ENCODE measurements around the gene MALT1.
"Not testable (repeated sequence)": the region's sequence is repeated elsewhere in the genome, so short reads cannot be mapped to it uniquely, and the experiment has no call there.

The MALT1 gene

DNA sequence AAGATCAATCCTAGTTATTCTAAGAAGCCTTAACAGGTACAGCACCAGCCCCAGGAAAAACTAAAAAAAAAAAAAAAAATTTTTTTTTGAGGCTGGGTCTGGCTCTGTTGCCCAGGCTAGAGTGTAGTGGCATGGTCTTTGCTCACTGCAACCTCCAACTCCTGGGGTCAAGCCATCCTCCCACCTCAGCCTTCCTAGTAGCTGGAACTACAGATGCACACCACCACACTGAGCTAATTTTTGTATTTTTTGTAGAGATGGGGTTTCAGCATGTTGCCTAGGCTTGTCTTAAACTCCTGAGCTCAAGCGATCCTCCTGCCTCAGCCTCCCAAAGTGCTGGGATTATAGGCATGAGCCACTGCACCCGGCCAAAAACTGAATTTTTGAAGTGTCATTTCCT, 32.0 kb upstream of the MALT1 start:
- Histone ChIP-seq H3K9me3 (ENCODE audit: control insufficient read depth in 2 of 2, low read length in 2 of 2) (no peaks in the 10 kb centered on the region), H3K27ac (ENCODE audit: low read depth in 2 of 2, low read length in 2 of 2) (no peak overlapping the region), H3K9ac (ENCODE audit: low read depth in 1 of 2, low read length in 2 of 2) (no peak overlapping the region), H3K27me3 (ENCODE audit: control insufficient read depth in 2 of 2, insufficient read depth in 2 of 2, low read length in 2 of 2) (no peaks in the 10 kb centered on the region), H3K36me3 (ENCODE audit: control insufficient read depth in 2 of 2, insufficient read depth in 2 of 2, low read length in 2 of 2) (no peaks in the 10 kb centered on the region), H3K4me3 (ENCODE audit: low read length in 2 of 2) (no peak overlapping the region), H3K4me1 (ENCODE audit: control insufficient read depth in 2 of 2, insufficient read depth in 2 of 2, low read length in 2 of 2) (no peaks in the 10 kb centered on the region)

- no peak overlapping the region for H3K27ac ChIP-seq (ENCODE audit: low read depth in 2 of 2, low read length in 2 of 2)
- H3K27me3 ChIP-seq (ENCODE audit: control insufficient read depth in 2 of 2, insufficient read depth in 2 of 2, low read length in 2 of 2), result no peaks in the 10 kb centered on the region
- no peak overlapping the region for H3K9ac ChIP-seq (ENCODE audit: low read depth in 1 of 2, low read length in 2 of 2)
- no peaks in the 10 kb centered on the region for H3K36me3 ChIP-seq (ENCODE audit: control insufficient read depth in 2 of 2, insufficient read depth in 2 of 2, low read length in 2 of 2)
- no peaks in the 10 kb centered on the region for H3K4me1 ChIP-seq (ENCODE audit: control insufficient read depth in 2 of 2, insufficient read depth in 2 of 2, low read length in 2 of 2)
- no peaks in the 10 kb centered on the region for H3K9me3 ChIP-seq (ENCODE audit: control insufficient read depth in 2 of 2, low read length in 2 of 2)
- no peak overlapping the region for H3K4me3 ChIP-seq (ENCODE audit: low read length in 2 of 2)
Observed at GRCh38 chr18:58639751-58640427, 31.4 kb upstream of the MALT1 start.

DNA sequence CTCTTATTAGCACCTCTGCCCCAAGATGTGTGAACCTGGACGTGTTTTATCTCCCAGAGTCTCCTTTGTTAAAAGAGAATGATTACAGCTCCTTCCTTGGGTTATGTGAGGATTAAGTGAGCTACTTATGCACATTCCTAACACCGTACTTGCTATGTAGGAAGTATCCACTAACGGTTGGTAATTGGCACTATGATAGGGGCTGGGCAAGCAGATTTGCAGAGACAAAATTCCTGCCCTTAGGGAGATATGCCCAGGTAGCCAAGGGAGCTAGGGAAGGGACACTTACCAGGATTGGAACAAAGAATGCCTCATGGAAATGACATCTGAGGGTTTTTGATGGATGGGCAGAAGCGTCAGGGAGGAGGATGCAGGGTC, 30.8 kb upstream of the MALT1 start:
- Histone ChIP-seq H3K36me3 (ENCODE audit: control insufficient read depth in 2 of 2, insufficient read depth in 2 of 2, low read length in 2 of 2) (no peaks in the 10 kb centered on the region), H3K27me3 (ENCODE audit: control insufficient read depth in 2 of 2, insufficient read depth in 2 of 2, low read length in 2 of 2) (no peaks in the 10 kb centered on the region), H3K9ac (ENCODE audit: low read depth in 1 of 2, low read length in 2 of 2) (no peak overlapping the region), H3K9me3 (ENCODE audit: control insufficient read depth in 2 of 2, low read length in 2 of 2) (no peaks in the 10 kb centered on the region), H3K4me3 (ENCODE audit: low read length in 2 of 2) (no peak overlapping the region), H3K27ac (ENCODE audit: low read depth in 2 of 2, low read length in 2 of 2) (no peak overlapping the region), H3K4me1 (ENCODE audit: control insufficient read depth in 2 of 2, insufficient read depth in 2 of 2, low read length in 2 of 2) (no peaks in the 10 kb centered on the region)

DNA sequence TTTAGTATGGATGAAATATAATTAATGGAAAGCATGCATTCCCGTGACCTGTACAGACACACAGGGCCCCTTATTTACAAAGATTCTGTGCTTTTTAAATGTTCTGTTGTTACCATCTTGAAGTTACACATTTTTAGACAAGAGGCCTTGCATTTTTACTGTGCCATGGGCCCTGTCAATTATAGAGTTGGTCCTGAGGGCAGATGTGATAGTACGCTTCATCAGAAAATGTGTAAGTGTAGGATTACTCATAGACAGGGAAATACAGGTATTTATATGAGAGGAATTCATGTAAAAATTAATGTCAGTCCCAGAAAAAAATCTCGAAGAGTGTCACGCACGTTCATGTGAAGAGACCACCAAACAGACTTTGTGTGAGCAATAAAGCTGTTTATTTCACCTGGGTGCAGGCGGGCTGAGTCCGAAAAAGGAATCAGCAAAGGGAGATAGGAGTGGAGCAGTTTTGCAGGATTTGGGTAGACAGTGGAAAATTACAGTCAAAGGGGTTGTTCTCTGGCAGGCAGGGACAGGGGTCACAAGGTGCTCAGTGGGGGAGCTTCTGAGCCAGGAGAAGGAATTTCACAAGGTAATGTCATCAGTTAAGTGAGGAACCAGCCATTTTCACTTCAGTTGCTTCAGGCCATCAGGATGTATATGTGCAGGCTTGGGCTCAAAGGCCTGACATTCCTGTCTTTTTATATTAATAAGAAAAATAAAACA, 30.2 kb upstream of the MALT1 start:
- no peaks in the 10 kb centered on the region for H3K27me3 ChIP-seq (ENCODE audit: control insufficient read depth in 2 of 2, insufficient read depth in 2 of 2, low read length in 2 of 2)
- no peaks in the 10 kb centered on the region for H3K9me3 ChIP-seq (ENCODE audit: control insufficient read depth in 2 of 2, low read length in 2 of 2)
- no peaks in the 10 kb centered on the region for H3K36me3 ChIP-seq (ENCODE audit: control insufficient read depth in 2 of 2, insufficient read depth in 2 of 2, low read length in 2 of 2)
- H3K4me3 ChIP-seq (ENCODE audit: low read length in 2 of 2), result no peak overlapping the region
- no peaks in the 10 kb centered on the region for H3K4me1 ChIP-seq (ENCODE audit: control insufficient read depth in 2 of 2, insufficient read depth in 2 of 2, low read length in 2 of 2)
- no peak overlapping the region for H3K27ac ChIP-seq (ENCODE audit: low read depth in 2 of 2, low read length in 2 of 2)
- H3K9ac ChIP-seq (ENCODE audit: low read depth in 1 of 2, low read length in 2 of 2), result no peak overlapping the region

DNA sequence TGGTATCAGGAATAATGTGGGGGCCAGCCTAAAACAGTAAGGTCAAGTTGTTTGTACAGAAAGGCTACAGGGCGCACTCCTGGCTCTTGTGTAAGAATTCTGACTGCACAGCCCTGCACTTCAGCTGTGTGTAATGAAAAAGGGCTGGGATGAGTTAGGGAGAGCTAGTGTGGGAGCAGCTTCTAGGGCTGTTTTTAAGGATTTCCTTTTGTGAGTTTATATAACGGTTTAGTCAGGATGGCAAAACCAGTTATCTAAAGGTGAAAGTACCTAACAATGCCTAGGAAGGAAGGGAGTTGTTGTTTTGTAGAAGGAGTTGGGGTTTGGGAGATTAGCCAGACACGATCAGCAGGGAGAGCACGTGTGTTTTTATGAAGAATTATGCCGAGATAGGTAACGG, 27.7 kb upstream of the MALT1 start:
- not testable (repeated sequence) for H3K27me3 ChIP-seq (ENCODE audit: control insufficient read depth in 2 of 2, insufficient read depth in 2 of 2, low read length in 2 of 2); H3K9ac ChIP-seq (ENCODE audit: low read depth in 1 of 2, low read length in 2 of 2); H3K27ac ChIP-seq (ENCODE audit: low read depth in 2 of 2, low read length in 2 of 2); H3K4me1 ChIP-seq (ENCODE audit: control insufficient read depth in 2 of 2, insufficient read depth in 2 of 2, low read length in 2 of 2); H3K9me3 ChIP-seq (ENCODE audit: control insufficient read depth in 2 of 2, low read length in 2 of 2); H3K4me3 ChIP-seq (ENCODE audit: low read length in 2 of 2); H3K36me3 ChIP-seq (ENCODE audit: control insufficient read depth in 2 of 2, insufficient read depth in 2 of 2, low read length in 2 of 2)

GRCh38 chr18:58645398-58645797, 25.9 kb upstream of the MALT1 start:
- Histone ChIP-seq H3K27me3 (ENCODE audit: control insufficient read depth in 2 of 2, insufficient read depth in 2 of 2, low read length in 2 of 2) (no peaks in the 10 kb centered on the region), H3K9ac (ENCODE audit: low read depth in 1 of 2, low read length in 2 of 2) (no peak overlapping the region), H3K4me3 (ENCODE audit: low read length in 2 of 2) (no peak overlapping the region)

DNA sequence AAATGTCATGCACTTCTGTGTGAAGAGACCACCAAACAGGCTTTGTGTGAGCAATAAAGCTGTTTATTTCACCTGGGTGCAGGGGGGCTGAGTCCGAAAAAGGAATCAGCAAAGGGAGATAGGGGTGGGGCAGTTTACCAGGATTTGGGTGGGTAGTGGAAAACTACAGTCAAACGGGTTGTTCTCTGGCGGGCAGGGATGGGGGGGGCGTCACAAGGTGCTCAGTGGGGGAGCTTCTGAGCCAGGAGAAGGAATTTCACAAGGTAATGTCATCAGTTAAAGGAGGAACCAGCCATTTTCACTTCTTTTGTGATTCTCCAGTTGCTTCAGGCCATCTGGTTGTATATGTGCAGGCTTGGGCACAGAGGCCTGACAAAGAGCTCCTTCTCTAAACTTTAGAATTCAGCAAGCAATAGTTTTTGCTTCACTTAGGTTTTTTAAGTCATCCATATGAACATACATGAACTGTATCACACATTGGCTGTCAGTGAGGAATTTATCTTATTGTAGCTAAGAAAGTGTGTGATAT, 24.9 kb upstream of the MALT1 start:
- no peaks in the 10 kb centered on the region for H3K27me3 ChIP-seq (ENCODE audit: control insufficient read depth in 2 of 2, insufficient read depth in 2 of 2, low read length in 2 of 2)
- H3K4me3 ChIP-seq (ENCODE audit: low read length in 2 of 2), result no peak overlapping the region
- no peak overlapping the region for H3K9ac ChIP-seq (ENCODE audit: low read depth in 1 of 2, low read length in 2 of 2)
- H3K4me1 ChIP-seq (ENCODE audit: control insufficient read depth in 2 of 2, insufficient read depth in 2 of 2, low read length in 2 of 2), result no peaks in the 10 kb centered on the region
- H3K27ac ChIP-seq (ENCODE audit: low read depth in 2 of 2, low read length in 2 of 2), result no peak overlapping the region
- no peaks in the 10 kb centered on the region for H3K9me3 ChIP-seq (ENCODE audit: control insufficient read depth in 2 of 2, low read length in 2 of 2)
- no peaks in the 10 kb centered on the region for H3K36me3 ChIP-seq (ENCODE audit: control insufficient read depth in 2 of 2, insufficient read depth in 2 of 2, low read length in 2 of 2)

More at GRCh38 chr18:58645398-58645797, 25.9 kb upstream of the MALT1 start:
- Histone ChIP-seq H3K9me3 (ENCODE audit: control insufficient read depth in 2 of 2, low read length in 2 of 2) (no peaks in the 10 kb centered on the region), H3K4me1 (ENCODE audit: control insufficient read depth in 2 of 2, insufficient read depth in 2 of 2, low read length in 2 of 2) (no peaks in the 10 kb centered on the region), H3K36me3 (ENCODE audit: control insufficient read depth in 2 of 2, insufficient read depth in 2 of 2, low read length in 2 of 2) (no peaks in the 10 kb centered on the region), H3K27ac (ENCODE audit: low read depth in 2 of 2, low read length in 2 of 2) (no peak overlapping the region)

- Histone ChIP-seq H3K4me3 (ENCODE audit: low read length in 2 of 2) (no peak overlapping the region), H3K4me1 (ENCODE audit: control insufficient read depth in 2 of 2, insufficient read depth in 2 of 2, low read length in 2 of 2) (no peaks in the 10 kb centered on the region), H3K9ac (ENCODE audit: low read depth in 1 of 2, low read length in 2 of 2) (no peak overlapping the region), H3K27me3 (ENCODE audit: control insufficient read depth in 2 of 2, insufficient read depth in 2 of 2, low read length in 2 of 2) (no peaks in the 10 kb centered on the region), H3K9me3 (ENCODE audit: control insufficient read depth in 2 of 2, low read length in 2 of 2) (no peaks in the 10 kb centered on the region), H3K36me3 (ENCODE audit: control insufficient read depth in 2 of 2, insufficient read depth in 2 of 2, low read length in 2 of 2) (no peaks in the 10 kb centered on the region), H3K27ac (ENCODE audit: low read depth in 2 of 2, low read length in 2 of 2) (no peak overlapping the region)
Observed at GRCh38 chr18:58649966-58650816, 21.1 kb upstream of the MALT1 start.

DNA sequence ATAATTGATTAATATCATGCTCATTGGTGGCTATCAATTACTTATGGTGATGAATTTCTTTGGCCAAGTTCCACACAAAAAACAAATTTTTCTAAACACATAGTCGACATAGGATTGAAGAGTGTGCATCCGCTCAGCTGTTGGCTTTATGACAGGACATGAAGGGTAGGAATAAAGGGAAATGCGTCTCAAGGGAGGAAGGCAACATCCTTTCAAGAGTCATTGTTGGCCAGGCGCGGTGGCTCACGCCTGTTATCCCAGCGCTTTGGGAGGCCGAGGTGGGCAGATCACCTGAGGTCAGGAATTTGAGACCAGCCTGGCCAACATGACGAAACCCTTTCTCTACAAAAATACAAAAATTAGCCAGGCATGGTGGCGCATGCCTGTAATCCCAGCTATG, 20.4 kb upstream of the MALT1 start:
- not testable (repeated sequence) for H3K27me3 ChIP-seq (ENCODE audit: control insufficient read depth in 2 of 2, insufficient read depth in 2 of 2, low read length in 2 of 2); H3K27ac ChIP-seq (ENCODE audit: low read depth in 2 of 2, low read length in 2 of 2); H3K9ac ChIP-seq (ENCODE audit: low read depth in 1 of 2, low read length in 2 of 2); H3K4me3 ChIP-seq (ENCODE audit: low read length in 2 of 2); H3K36me3 ChIP-seq (ENCODE audit: control insufficient read depth in 2 of 2, insufficient read depth in 2 of 2, low read length in 2 of 2); H3K4me1 ChIP-seq (ENCODE audit: control insufficient read depth in 2 of 2, insufficient read depth in 2 of 2, low read length in 2 of 2); H3K9me3 ChIP-seq (ENCODE audit: control insufficient read depth in 2 of 2, low read length in 2 of 2)

DNA sequence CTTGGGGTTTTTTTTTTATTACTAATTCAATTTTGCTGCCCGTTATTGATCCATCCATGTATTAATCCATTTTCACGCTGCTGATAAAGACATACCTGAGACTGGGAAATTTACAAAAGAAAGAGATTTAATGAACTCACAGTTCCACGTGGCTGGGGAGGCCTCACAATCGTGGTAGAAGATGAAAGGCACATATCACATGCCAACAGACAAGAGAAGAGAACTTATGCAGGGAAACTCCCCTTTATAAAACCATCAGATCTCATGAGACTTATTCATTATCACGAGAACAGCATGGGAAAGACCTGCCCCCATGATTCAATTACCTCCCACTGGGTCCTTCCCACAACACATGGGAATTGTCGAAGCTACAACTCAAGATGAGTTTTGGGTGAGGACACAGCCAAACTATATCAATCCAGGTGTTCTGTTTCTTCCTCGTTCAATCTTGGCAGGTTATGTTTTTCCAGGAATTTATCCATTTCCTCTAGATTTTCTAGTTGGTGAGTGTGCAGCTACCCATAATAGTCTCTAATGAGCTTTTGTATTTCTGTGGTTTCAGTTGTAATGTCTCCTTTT, 18.0 kb upstream of the MALT1 start:
- H3K27me3 ChIP-seq (ENCODE audit: control insufficient read depth in 2 of 2, insufficient read depth in 2 of 2, low read length in 2 of 2); H3K4me3 ChIP-seq (ENCODE audit: low read length in 2 of 2); H3K27ac ChIP-seq (ENCODE audit: low read depth in 2 of 2, low read length in 2 of 2): not testable (repeated sequence)

More for the DNA sequence above, 18.0 kb upstream of the MALT1 start:
- H3K4me1 ChIP-seq (ENCODE audit: control insufficient read depth in 2 of 2, insufficient read depth in 2 of 2, low read length in 2 of 2); H3K36me3 ChIP-seq (ENCODE audit: control insufficient read depth in 2 of 2, insufficient read depth in 2 of 2, low read length in 2 of 2); H3K9me3 ChIP-seq (ENCODE audit: control insufficient read depth in 2 of 2, low read length in 2 of 2); H3K9ac ChIP-seq (ENCODE audit: low read depth in 1 of 2, low read length in 2 of 2): not testable (repeated sequence)
